Central memory CD8-positive, alpha-beta T cell (primary cell): ENCODE data around the gene ZRANB1.

Experiments
- ATAC-seq: fragments of 150-1000 bp; cut with Tn5 transposase; replicated peaks from 2 replicates; pipeline ENCODE4 v1.10.0; 2022; ENCODE audit warnings: mild to moderate bottlenecking, moderate FRiP score, moderate number of reproducible peaks; ENCODE audit not compliant: poor library complexity, severe bottlenecking; ENCODE audit errors: extremely low read depth
- DNase-seq, 2 donors: peaks; one replicate each; pipeline ENCODE4 v3.0.0; 2021; ENCODE audit warnings: low spot score in 2 of 2
- H3K27ac Mint-ChIP-seq: one replicate; pipeline ENCODE4 v1.8.0; 2022; ENCODE audit warnings: low read depth, mild to moderate bottlenecking, moderate library complexity, mixed read lengths
- H3K27me3 Mint-ChIP-seq: one replicate; pipeline ENCODE4 v1.8.0; 2022; ENCODE audit warnings: mixed read lengths
- H3K36me3 Mint-ChIP-seq: one replicate; pipeline ENCODE4 v1.8.0; 2022; ENCODE audit warnings: mild to moderate bottlenecking, moderate library complexity, mixed read lengths; ENCODE audit not compliant: insufficient read depth
- H3K4me1 Mint-ChIP-seq: one replicate; pipeline ENCODE4 v1.8.0; 2022; ENCODE audit warnings: mixed read lengths
- H3K4me3 Mint-ChIP-seq: one replicate; pipeline ENCODE4 v1.8.0; 2022; ENCODE audit warnings: mild to moderate bottlenecking, moderate library complexity, mixed read lengths
- H3K9me3 Mint-ChIP-seq: one replicate; pipeline ENCODE4 v1.8.0; 2022; ENCODE audit warnings: mixed read lengths

Gene ZRANB1

GRCh38 chr10:125001313-125002046, 59.6 kb downstream of the ZRANB1 start:
- ATAC-seq = no peak

GRCh38 chr10:125002047-125002422, 60.1 kb downstream of the ZRANB1 start:
- DNase-seq (no peak), ATAC-seq (no peak)
- Mint-ChIP-seq H3K4me3 (no peak overlapping the region), H3K4me1 (no peaks in the 10 kb centered on the region), H3K9me3 (no peaks in the 10 kb centered on the region), H3K27ac (no peak overlapping the region), H3K27me3 (peaks cover 20% of the 10 kb centered on the region), H3K36me3 (peaks cover 9% of the 10 kb centered on the region)

More at GRCh38 chr10:125001313-125002046, 59.6 kb downstream of the ZRANB1 start:
- Mint-ChIP-seq H3K4me3 (no peak overlapping the region), H3K36me3 (peaks cover 11% of the 10 kb centered on the region), H3K27me3 (peaks cover 14% of the 10 kb centered on the region), H3K9me3 (no peaks in the 10 kb centered on the region), H3K27ac (no peak overlapping the region), H3K4me1 (no peaks in the 10 kb centered on the region)
- no peak for DNase-seq

- Mint-ChIP-seq H3K4me1 (no peaks in the 10 kb centered on the region), H3K36me3 (peaks cover 7% of the 10 kb centered on the region), H3K4me3 (no peak overlapping the region), H3K27me3 (peaks cover 22% of the 10 kb centered on the region), H3K27ac (no peak overlapping the region), H3K9me3 (no peaks in the 10 kb centered on the region)
- DNase-seq = no peak
- no peak for ATAC-seq
Measured at GRCh38 chr10:125002423-125003145, 60.7 kb downstream of the ZRANB1 start.

GRCh38 chr10:125003146-125003900, 61.4 kb downstream of the ZRANB1 start:
- Mint-ChIP-seq H3K4me3 (no peak overlapping the region), H3K36me3 (peaks cover 7% of the 10 kb centered on the region), H3K4me1 (no peaks in the 10 kb centered on the region), H3K27me3 (peaks cover 22% of the 10 kb centered on the region), H3K9me3 (no peaks in the 10 kb centered on the region), H3K27ac (no peak overlapping the region)
- ATAC-seq (no peak), DNase-seq (no peak)

GRCh38 chr10:125003901-125004467, 62.1 kb downstream of the ZRANB1 start:
- DNase-seq (no peak), ATAC-seq (no peak)
- H3K4me1 Mint-ChIP-seq = no peaks in the 10 kb centered on the region
- H3K27ac Mint-ChIP-seq = no peak overlapping the region
- H3K36me3 Mint-ChIP-seq = peaks cover 7% of the 10 kb centered on the region
- no peaks in the 10 kb centered on the region for H3K9me3 Mint-ChIP-seq
- H3K4me3 Mint-ChIP-seq = no peak overlapping the region
- peaks cover 22% of the 10 kb centered on the region for H3K27me3 Mint-ChIP-seq

GRCh38 chr10:125004571-125005311, 62.8 kb downstream of the ZRANB1 start:
- ATAC-seq = no peak
- H3K4me3 Mint-ChIP-seq = no peak overlapping the region

GRCh38 chr10:125005312-125006187, 63.6 kb downstream of the ZRANB1 start:
- DNase-seq = no peak
- H3K27ac Mint-ChIP-seq = no peak overlapping the region
- no peaks in the 10 kb centered on the region for H3K4me1 Mint-ChIP-seq
- peaks cover 5% of the 10 kb centered on the region for H3K36me3 Mint-ChIP-seq
- peaks cover 30% of the 10 kb centered on the region for H3K27me3 Mint-ChIP-seq
- H3K4me3 Mint-ChIP-seq = no peak overlapping the region
- H3K9me3 Mint-ChIP-seq = no peaks in the 10 kb centered on the region
- ATAC-seq = no peak

More at GRCh38 chr10:125004571-125005311, 62.8 kb downstream of the ZRANB1 start:
- no peak overlapping the region for H3K27ac Mint-ChIP-seq
- H3K36me3 Mint-ChIP-seq = peaks cover 5% of the 10 kb centered on the region
- H3K9me3 Mint-ChIP-seq = no peaks in the 10 kb centered on the region
- no peak for DNase-seq
- H3K27me3 Mint-ChIP-seq = peaks cover 22% of the 10 kb centered on the region
- H3K4me1 Mint-ChIP-seq = no peaks in the 10 kb centered on the region

GRCh38 chr10:125006188-125006680, 64.3 kb downstream of the ZRANB1 start:
- Mint-ChIP-seq H3K36me3 (peaks cover 4% of the 10 kb centered on the region), H3K27ac (no peak overlapping the region), H3K4me1 (no peaks in the 10 kb centered on the region), H3K9me3 (no peaks in the 10 kb centered on the region), H3K27me3 (peaks cover 34% of the 10 kb centered on the region), H3K4me3 (no peak overlapping the region)
- ATAC-seq = no peak
- no peak for DNase-seq

GRCh38 chr10:125006921-125007426, 65.1 kb downstream of the ZRANB1 start:
- peaks cover 34% of the 10 kb centered on the region for H3K27me3 Mint-ChIP-seq
- H3K27ac Mint-ChIP-seq = no peak overlapping the region
- H3K9me3 Mint-ChIP-seq = no peaks in the 10 kb centered on the region
- ATAC-seq = no peak
- H3K4me3 Mint-ChIP-seq = no peak overlapping the region
- no peaks in the 10 kb centered on the region for H3K4me1 Mint-ChIP-seq
- DNase-seq = no peak
- H3K36me3 Mint-ChIP-seq = peaks cover 4% of the 10 kb centered on the region

- H3K4me1 Mint-ChIP-seq = no peaks in the 10 kb centered on the region
Measured at GRCh38 chr10:125007436-125007835, 65.5 kb downstream of the ZRANB1 start.

More at GRCh38 chr10:125007436-125007835, 65.5 kb downstream of the ZRANB1 start:
- Mint-ChIP-seq H3K27ac (no peak overlapping the region), H3K36me3 (peaks cover 2% of the 10 kb centered on the region), H3K9me3 (no peaks in the 10 kb centered on the region), H3K4me3 (no peak overlapping the region), H3K27me3 (peaks cover 34% of the 10 kb centered on the region)
- no peak for DNase-seq
- ATAC-seq = no peak
